Upper lobe of right lung (tissue), 1 donor: ENCODE data around the gene DIS3L2. TPM values are rescaled to one million over a fixed set of nuclear protein-coding genes. Genes with fewer than 3 reads are reported as not detected.
"Not testable (repeated sequence)": the region's sequence is repeated elsewhere in the genome, so short reads cannot be mapped to it uniquely, and the experiment has no call there.

Experiments
- ATAC-seq: fragments of 200-7000 bp; cut with Tn5 transposase; one replicate; pipeline ENCODE4 v1.9.1; 2020; ENCODE audit warnings: mild to moderate bottlenecking, moderate library complexity
- DNase-seq: peaks from one replicate; pipeline ENCODE4 v3.0.0-alpha.2; 2020
- H3K27ac ChIP-seq: fragments of 200-600 bp; one replicate; pipeline ENCODE4 v1.8.0; 2022
- H3K27me3 ChIP-seq: fragments of 200-600 bp; one replicate; pipeline ENCODE4 v1.8.0; 2022; ENCODE audit warnings: mild to moderate bottlenecking
- H3K36me3 ChIP-seq: fragments of 200-600 bp; one replicate; pipeline ENCODE4 v1.8.0; 2022
- H3K4me1 ChIP-seq: fragments of 200-600 bp; one replicate; pipeline ENCODE4 v1.8.0; 2022
- H3K4me3 ChIP-seq: fragments of 200-600 bp; one replicate; pipeline ENCODE4 v1.8.0; 2022; ENCODE audit warnings: mild to moderate bottlenecking
- H3K9me3 ChIP-seq: fragments of 200-600 bp; one replicate; pipeline ENCODE4 v1.8.0; 2022
- CTCF ChIP-seq: fragments of 200-600 bp; IDR thresholded peaks from one replicate; pipeline ENCODE4 v1.8.0; 2022; ENCODE audit warnings: antibody characterized with exemption
- intact Hi-C: fragments of 100-400 bp; cut with DNase I; formaldehyde crosslinking; loops from one replicate; pipeline ENCODE4 v1.11.0; 2022
- total RNA-seq: library from RNA; stranded (reverse); fragmentation: NEBNext Ultra II Directional; extraction: Animal tissue kit (Norgen Biotek cat#: 25700); gene quantifications from one replicate; pipeline ENCODE4 v1.2.1, GENCODE V29; 2021
- donor health status: DM: no; HTN: yes; CAD: no; lungs with severe emphysema.

Gene DIS3L2
- total RNA-seq, 1 donor from 2014 or later = 35.8 TPM

DNA sequence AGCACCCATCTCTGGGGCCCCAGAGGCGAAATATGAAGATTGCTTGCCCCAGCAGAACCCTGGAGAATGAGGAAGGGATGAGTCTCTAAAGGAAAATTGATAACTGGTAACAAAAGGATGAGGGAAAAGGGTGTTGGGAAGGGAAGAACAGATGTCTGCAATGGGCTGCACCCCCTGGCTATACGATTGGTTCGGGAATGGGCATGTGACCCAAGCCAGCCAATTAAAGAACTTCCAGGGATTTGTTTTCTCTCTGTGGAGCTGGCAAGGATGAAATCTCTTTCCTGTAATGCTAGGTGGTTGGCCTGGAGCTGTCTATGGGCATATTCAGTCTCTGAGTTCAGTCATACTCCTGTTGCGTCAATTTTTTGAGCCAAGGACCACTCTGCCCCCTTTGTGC lies 22.5 kb upstream of the DIS3L2 start:
- Histone ChIP-seq H3K36me3 (no peaks in the 10 kb centered on the region), H3K4me1 (no peaks in the 10 kb centered on the region), H3K9me3 (no peaks in the 10 kb centered on the region), H3K27ac (no peak overlapping the region), H3K27me3 (no peaks in the 10 kb centered on the region), H3K4me3 (no peak overlapping the region)
- no peak for TF ChIP-seq CTCF
- no peak for ATAC-seq
- intact Hi-C loops = no loop called here
- no peak for DNase-seq

DNA sequence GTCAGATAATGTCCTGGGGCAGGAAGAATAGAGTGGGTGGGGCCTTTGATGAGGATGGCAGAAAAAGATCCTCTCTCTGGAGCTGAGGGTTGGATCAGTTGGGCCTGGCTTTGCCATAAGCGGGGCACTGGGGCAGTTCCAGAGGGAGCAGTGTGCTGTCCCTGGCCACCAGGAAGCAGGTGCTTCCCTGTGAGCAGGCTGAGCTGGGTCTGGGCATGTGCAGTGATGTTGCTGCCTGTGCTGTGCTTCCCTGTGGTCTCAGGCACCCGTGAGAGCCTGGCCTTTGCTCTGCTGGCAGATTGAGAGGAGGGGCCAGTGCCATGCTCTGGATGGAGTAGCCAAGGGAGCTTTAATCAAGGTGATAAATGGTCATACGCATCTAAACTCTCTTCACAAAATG lies 20.7 kb upstream of the DIS3L2 start:
- ATAC-seq = peak; percentile 28
- Histone ChIP-seq H3K4me3 (no peak overlapping the region), H3K9me3 (no peaks in the 10 kb centered on the region), H3K27me3 (no peaks in the 10 kb centered on the region), H3K4me1 (no peaks in the 10 kb centered on the region), H3K36me3 (no peaks in the 10 kb centered on the region), H3K27ac (no peak overlapping the region)
- DNase-seq = no peak
- intact Hi-C loops = no loop called here
- no peak for TF ChIP-seq CTCF

DNA sequence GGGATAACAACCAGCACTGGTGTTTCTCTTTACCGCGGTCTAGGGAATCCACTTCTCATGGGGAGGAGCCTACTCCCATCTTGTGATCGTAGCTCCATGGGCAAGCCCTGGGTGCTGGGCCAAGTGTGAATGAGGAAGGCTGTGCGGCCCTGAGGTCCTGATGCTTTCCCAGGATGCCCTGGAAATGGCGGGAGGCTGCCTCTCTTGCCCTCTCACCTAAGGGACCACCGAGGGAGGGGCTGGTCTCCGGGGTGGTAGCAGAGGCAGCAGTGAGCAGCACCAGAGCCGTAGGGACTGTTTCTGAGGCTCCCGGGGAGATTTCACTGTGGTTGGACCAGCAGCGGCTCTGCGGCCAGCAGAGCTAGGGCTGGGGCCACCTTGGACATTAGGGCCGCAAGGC lies 19.8 kb upstream of the DIS3L2 start:
- DNase-seq (no peak), ATAC-seq (no peak)
- intact Hi-C loops = no loop called here
- no peaks in the 10 kb centered on the region for H3K36me3 ChIP-seq
- H3K4me1 ChIP-seq = no peaks in the 10 kb centered on the region
- H3K27ac ChIP-seq = no peak overlapping the region
- H3K9me3 ChIP-seq = no peaks in the 10 kb centered on the region
- TF ChIP-seq CTCF = no peak
- no peaks in the 10 kb centered on the region for H3K27me3 ChIP-seq
- H3K4me3 ChIP-seq = no peak overlapping the region

DNA sequence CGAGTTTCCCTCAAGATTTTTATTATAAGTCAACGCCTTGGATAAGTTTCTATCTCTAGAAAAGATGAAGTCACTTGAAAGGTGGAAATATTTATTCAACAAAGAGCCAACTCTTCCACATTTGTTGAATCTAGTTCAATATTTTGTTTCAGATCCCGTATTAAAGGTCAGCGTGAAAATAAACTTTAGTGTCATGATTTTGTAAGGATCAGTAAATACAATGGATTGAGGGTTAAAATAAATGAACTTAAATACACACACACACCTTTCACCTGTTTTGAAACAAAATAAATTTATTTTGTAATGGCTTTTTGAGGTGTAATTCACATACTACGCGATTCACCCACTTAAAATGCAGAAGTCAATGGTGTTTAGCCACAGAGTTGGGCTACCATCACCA lies 19.3 kb upstream of the DIS3L2 start:
- H3K36me3 ChIP-seq = no peaks in the 10 kb centered on the region
- ATAC-seq (no peak), DNase-seq (no peak)
- no peaks in the 10 kb centered on the region for H3K27me3 ChIP-seq
- intact Hi-C loops = no loop called here
- H3K9me3 ChIP-seq = no peaks in the 10 kb centered on the region
- TF ChIP-seq CTCF = no peak
- no peaks in the 10 kb centered on the region for H3K4me1 ChIP-seq
- no peak overlapping the region for H3K4me3 ChIP-seq
- H3K27ac ChIP-seq = no peak overlapping the region

- TF ChIP-seq CTCF = no peak
- no peaks in the 10 kb centered on the region for H3K27me3 ChIP-seq
- DNase-seq (no peak), ATAC-seq (no peak)
- no peaks in the 10 kb centered on the region for H3K9me3 ChIP-seq
- H3K4me1 ChIP-seq = no peaks in the 10 kb centered on the region
- H3K27ac ChIP-seq = no peak overlapping the region
- no peaks in the 10 kb centered on the region for H3K36me3 ChIP-seq
- H3K4me3 ChIP-seq = no peak overlapping the region
- intact Hi-C loops = no loop called here
Measured at GRCh38 chr2:231946241-231946814, 15.2 kb upstream of the DIS3L2 start.

DNA sequence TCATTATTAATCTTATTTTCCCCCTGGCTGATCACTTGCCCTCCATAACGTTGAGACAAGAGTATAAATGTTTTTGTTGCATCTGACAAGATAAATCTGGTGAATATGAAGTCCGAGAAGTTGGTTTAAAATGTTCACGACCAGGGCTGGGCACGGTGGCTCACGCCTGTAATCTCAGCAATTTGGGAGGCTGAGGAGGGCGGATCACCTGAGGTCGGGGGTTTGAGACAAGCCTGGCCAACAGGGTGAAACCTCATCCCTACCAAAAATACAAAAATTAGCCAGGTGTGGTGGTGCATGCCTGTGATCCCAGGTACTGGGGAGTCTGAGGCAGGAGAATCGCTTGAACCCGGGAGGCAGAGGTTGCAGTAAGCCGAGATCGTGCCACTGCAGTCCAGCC lies 14.4 kb upstream of the DIS3L2 start:
- H3K4me3 ChIP-seq, H3K4me1 ChIP-seq, H3K36me3 ChIP-seq, H3K27ac ChIP-seq, H3K9me3 ChIP-seq, DNase-seq, H3K27me3 ChIP-seq, intact Hi-C loops, ATAC-seq: not testable (repeated sequence)
